ENCODE results near the gene FBXO21. TPM values are rescaled to one million over a fixed set of nuclear protein-coding genes. Genes with fewer than 3 reads are reported as not detected.

The FBXO21 gene
- total RNA-seq, 1 donor from 2014 or later = 69.3 TPM

DNA sequence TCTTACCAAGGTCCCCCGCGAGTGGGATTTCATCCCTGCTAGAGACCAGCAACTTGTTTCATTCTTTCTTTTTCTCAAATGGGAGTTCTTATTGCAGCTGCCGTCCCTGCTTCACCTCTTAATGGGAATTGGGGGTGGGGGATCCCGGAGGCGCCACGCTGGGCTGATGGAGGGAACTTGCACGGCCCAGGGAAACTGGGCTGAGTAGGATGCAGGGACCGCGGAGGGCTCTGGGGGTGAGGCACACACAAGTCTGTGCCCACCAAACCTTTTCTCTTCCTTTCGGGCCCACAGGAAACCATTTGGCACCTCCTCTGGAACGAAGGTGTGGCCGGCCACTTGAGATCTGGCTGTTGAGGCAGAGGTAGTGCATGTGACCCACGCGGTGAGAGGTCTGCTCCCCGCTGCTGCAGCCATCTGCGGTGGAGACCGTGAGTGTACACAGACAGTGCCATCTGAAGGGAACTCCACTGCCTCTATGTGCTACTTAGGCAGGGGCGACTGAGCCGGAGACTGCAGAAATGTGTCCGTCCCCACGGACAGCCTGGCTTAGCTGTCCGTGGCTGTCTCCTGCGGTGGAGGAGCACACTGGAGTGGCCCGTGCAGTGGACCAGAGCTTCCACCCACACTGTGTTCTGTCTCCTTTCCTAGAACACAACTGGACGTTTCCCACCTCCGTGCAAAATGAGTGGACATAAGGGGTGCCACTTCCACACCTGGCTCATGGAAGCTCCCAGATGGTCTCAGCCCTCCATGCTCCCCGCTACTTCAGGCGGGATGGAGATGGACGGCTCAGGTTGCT is 49.0 kb downstream of the FBXO21 start:
- no peak for TF ChIP-seq EZH2phosphoT487 (IDR thresholded peaks at IDR 0.05)
- no peak for TF ChIP-seq EZH2 (IDR thresholded peaks at IDR 0.05)
- TF ChIP-seq, protein P1, sequence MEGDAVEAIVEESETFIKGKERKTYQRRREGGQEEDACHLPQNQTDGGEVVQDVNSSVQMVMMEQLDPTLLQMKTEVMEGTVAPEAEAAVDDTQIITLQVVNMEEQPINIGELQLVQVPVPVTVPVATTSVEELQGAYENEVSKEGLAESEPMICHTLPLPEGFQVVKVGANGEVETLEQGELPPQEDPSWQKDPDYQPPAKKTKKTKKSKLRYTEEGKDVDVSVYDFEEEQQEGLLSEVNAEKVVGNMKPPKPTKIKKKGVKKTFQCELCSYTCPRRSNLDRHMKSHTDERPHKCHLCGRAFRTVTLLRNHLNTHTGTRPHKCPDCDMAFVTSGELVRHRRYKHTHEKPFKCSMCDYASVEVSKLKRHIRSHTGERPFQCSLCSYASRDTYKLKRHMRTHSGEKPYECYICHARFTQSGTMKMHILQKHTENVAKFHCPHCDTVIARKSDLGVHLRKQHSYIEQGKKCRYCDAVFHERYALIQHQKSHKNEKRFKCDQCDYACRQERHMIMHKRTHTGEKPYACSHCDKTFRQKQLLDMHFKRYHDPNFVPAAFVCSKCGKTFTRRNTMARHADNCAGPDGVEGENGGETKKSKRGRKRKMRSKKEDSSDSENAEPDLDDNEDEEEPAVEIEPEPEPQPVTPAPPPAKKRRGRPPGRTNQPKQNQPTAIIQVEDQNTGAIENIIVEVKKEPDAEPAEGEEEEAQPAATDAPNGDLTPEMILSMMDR (IDR thresholded peaks at IDR 0.05) = no peak
- Histone ChIP-seq H3F3A (ENCODE audit: low read depth) (peaks cover 6% of the 10 kb centered on the region), H3K4me1 (no peaks in the 10 kb centered on the region), H3K9ac (no peak overlapping the region), H2AFZ (replicated peaks) (no peak overlapping the region), H3K4me3 (no peak overlapping the region), H3K9me3 (ENCODE audit: low read depth) (no peaks in the 10 kb centered on the region), H3K36me3 (no peaks in the 10 kb centered on the region), H3K79me2 (ENCODE audit: low read depth) (no peaks in the 10 kb centered on the region), H3K27ac (no peak overlapping the region), H4K20me1 (ENCODE audit: low read depth) (no peaks in the 10 kb centered on the region), H3K4me2 (no peak overlapping the region), H3K27me3 (no peaks in the 10 kb centered on the region)
- Mint-ChIP-seq H3K9me3 (no peaks in the 10 kb centered on the region), H3K27me3 (ENCODE audit: insufficient read depth, low read depth) (no peaks in the 10 kb centered on the region), H3K4me3 (no peak overlapping the region), H3K27ac (peak overlapping the region; percentile 60), H3K36me3 (peaks cover 17% of the 10 kb centered on the region), H3K4me1 (peaks cover 8% of the 10 kb centered on the region)
- DNase-seq (ENCODE audit: low spot score) = no peak

DNA sequence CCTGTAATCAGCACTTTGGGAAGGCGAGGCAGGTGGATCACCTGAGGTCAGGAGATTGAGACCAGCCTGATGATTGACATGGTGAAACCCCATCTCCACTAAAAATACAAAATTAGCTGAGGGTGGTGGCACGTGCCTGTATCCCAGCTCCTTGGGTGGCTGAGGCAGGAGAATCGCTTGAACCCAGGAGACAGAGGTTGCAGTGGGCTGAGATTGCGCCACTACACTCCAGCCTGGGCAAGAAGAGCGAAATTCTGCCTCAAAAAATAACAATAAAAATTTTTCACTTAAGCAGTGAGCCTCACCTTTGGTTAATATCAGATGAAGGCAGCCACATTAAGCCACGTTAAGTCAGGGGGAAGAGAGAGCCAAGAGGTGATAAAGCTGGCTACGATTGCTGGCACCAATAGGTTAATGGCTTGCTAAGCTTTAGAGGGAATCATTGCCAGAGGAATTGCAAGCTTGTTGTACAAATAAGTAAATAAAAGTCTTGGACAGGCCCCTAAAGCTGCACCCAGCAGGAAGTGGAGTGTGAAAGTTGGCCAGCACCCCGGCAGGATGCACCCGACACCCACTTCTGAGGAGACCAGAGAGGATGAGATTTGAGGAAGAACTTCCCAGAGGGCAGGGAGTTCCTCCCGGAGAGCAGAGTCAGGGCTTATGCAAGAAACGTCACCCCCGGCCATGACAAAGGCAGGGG is 49.7 kb downstream of the FBXO21 start:
- Histone ChIP-seq H3K36me3 (no peaks in the 10 kb centered on the region), H4K20me1 (ENCODE audit: low read depth) (no peaks in the 10 kb centered on the region), H3F3A (ENCODE audit: low read depth) (peaks cover 6% of the 10 kb centered on the region), H2AFZ (replicated peaks) (no peak overlapping the region), H3K4me1 (no peaks in the 10 kb centered on the region), H3K9ac (no peak overlapping the region), H3K79me2 (ENCODE audit: low read depth) (no peaks in the 10 kb centered on the region), H3K9me3 (ENCODE audit: low read depth) (no peaks in the 10 kb centered on the region), H3K27me3 (no peaks in the 10 kb centered on the region), H3K27ac (no peak overlapping the region), H3K4me2 (no peak overlapping the region), H3K4me3 (no peak overlapping the region)
- Mint-ChIP-seq H3K36me3 (peaks cover 11% of the 10 kb centered on the region), H3K27me3 (ENCODE audit: insufficient read depth, low read depth) (no peaks in the 10 kb centered on the region), H3K27ac (peak overlapping the region; percentile 60), H3K4me3 (no peak overlapping the region), H3K4me1 (peaks cover 5% of the 10 kb centered on the region), H3K9me3 (no peaks in the 10 kb centered on the region)
- TF ChIP-seq EZH2 (IDR thresholded peaks at IDR 0.05) (no peak), EZH2phosphoT487 (IDR thresholded peaks at IDR 0.05) (no peak)
- TF ChIP-seq, protein P1 (IDR thresholded peaks at IDR 0.05) = no peak
- DNase-seq (ENCODE audit: low spot score) = no peak

DNA sequence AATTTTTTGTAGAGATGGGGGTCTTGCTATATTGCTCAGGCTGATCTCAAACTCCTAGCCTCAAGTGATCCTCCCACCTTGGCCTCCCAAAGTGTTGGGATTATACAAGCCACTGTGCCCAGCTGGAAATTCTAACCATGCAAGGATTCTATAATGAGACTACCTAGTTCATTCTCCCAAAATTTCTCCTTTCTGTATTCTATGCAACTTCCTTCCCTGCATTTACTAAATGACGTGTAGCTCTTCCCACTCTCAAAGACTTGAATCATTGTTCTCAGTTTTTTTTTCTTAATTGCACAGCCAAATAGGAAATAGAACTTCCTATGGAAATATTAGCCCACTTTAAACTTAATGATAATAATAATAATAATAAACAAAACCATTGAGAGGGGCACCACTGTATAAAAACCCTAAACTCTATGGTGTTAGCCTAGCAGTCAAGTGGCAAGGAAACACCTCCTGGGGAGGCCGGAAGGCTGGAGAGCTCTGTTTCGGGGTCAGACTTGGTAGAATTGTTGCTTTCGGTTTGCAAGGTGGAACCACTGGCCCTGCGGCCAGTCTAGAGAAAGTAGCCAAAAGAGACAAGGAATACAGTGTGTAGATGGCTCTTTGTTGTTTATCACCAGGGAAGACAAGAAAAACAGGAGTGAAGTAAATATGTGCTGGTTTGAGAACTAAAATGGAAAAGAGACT is 51.1 kb downstream of the FBXO21 start:
- no peak for DNase-seq (ENCODE audit: low spot score)
- TF ChIP-seq EZH2 (IDR thresholded peaks at IDR 0.05) = no peak
- TF ChIP-seq EZH2phosphoT487 (IDR thresholded peaks at IDR 0.05) = no peak
- TF ChIP-seq, protein P1 (IDR thresholded peaks at IDR 0.05) = no peak
- H3K4me3 Mint-ChIP-seq = no peak overlapping the region
- no peaks in the 10 kb centered on the region for H3K36me3 ChIP-seq
- H3K4me1 Mint-ChIP-seq = peaks cover 5% of the 10 kb centered on the region
- no peaks in the 10 kb centered on the region for H3K9me3 ChIP-seq (ENCODE audit: low read depth)
- no peak overlapping the region for H3K4me2 ChIP-seq
- H4K20me1 ChIP-seq (ENCODE audit: low read depth) = no peaks in the 10 kb centered on the region
- H3K27me3 Mint-ChIP-seq (ENCODE audit: insufficient read depth, low read depth) = no peaks in the 10 kb centered on the region
- no peaks in the 10 kb centered on the region for H3K9me3 Mint-ChIP-seq
- H3K4me1 ChIP-seq = no peaks in the 10 kb centered on the region
- no peak overlapping the region for H3K27ac ChIP-seq
- H3K27me3 ChIP-seq = no peaks in the 10 kb centered on the region
- no peak overlapping the region for H3K4me3 ChIP-seq
- no peak overlapping the region for H3K9ac ChIP-seq
- H3K27ac Mint-ChIP-seq = no peak overlapping the region
- H2AFZ ChIP-seq (replicated peaks) = no peak overlapping the region
- peaks cover 6% of the 10 kb centered on the region for H3F3A ChIP-seq (ENCODE audit: low read depth)
- H3K79me2 ChIP-seq (ENCODE audit: low read depth) = no peaks in the 10 kb centered on the region
- H3K36me3 Mint-ChIP-seq = peaks cover 6% of the 10 kb centered on the region

Data from neural progenitor cell (in vitro differentiated cells).